Measurements from ENCODE around the gene PKDCC. TPM values are rescaled to one million over a fixed set of nuclear protein-coding genes. Genes with fewer than 3 reads are reported as not detected.

The PKDCC gene
- total RNA-seq, 1 experiment from 2014 or later = not detected

DNA sequence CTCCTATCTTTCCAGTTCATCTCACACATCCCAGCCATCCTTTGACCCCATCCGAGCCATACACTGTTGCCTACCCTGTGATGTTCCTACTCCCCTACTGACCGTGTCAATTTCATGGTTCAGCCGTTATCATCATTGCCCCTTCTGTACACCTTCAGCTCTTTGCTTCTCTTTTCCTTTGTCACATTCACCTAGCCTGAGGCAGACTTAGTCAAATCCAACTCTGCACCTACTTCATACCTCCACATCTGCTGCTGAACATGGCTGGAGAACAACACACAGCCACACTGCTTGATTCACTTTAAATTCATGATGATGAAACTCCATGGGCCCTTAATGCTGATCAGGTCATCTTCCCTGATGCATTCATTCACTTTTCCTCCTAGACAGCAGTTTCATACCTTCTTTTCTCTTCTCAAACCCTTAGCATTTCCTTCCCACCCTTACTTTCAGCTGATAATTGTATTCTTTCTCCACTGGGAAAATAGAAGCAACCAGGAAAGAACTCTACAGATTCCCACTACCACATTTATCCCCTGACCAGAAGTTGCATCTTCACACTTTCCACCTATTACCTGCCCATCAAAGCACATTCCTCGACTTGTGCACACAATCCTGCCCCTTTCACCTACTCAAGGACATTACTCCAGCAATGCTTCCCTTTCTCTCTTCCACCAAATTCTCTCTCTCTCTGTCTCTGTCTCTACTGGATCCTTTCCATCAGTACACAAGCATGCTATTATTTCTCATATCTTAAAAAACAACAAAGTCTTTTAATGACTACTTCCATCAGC lies 59.6 kb downstream of the PKDCC start:
- Histone ChIP-seq H3K9me2 (replicated peaks; ENCODE audit: insufficient read depth, low read length) (no peaks in the 10 kb centered on the region), H3K9ac (ENCODE audit: low read length) (no peak overlapping the region), H3K4me1 (ENCODE audit: low read length) (peaks cover 20% of the 10 kb centered on the region), H3K27ac (ENCODE audit: low read length) (no peak overlapping the region), H3K27me3 (ENCODE audit: low read length) (no peaks in the 10 kb centered on the region), H3K4me3 (ENCODE audit: low read length) (no peak overlapping the region), H3K9me3 (ENCODE audit: low read length) (no peaks in the 10 kb centered on the region), H3K36me3 (ENCODE audit: insufficient read depth, low read length) (no peaks in the 10 kb centered on the region), H2AFZ (ENCODE audit: low read length) (no peak overlapping the region), H3K4me2 (ENCODE audit: low read depth, low read length, poor library complexity, severe bottlenecking) (no peak overlapping the region), H3K79me2 (ENCODE audit: low read length) (no peaks in the 10 kb centered on the region), H4K20me1 (ENCODE audit: insufficient read depth, low read depth, low read length) (0 out of 2 replicates have a peak, but pooled peaks cover 3% of the 10 kb centered on the region)
- DNase-seq = no peak

Other genes with a start within 250 kb of the PKDCC start
- gene EML4, start 121.3 kb downstream of the PKDCC start, total RNA-seq (2014; rRNA removed; shearing (Covaris generic); ENCODE audit: low replicate concordance) = 61.1 and 74.8 TPM in 2 replicates

Measured in Karpas-422 (cell line).